ENCODE data around the gene CWC22.

Gene CWC22

GRCh38 chr2:179898873-179899272, 108.2 kb downstream of the CWC22 start:
- Histone ChIP-seq H3K27ac (ENCODE audit: low read length) (no peak overlapping the region), H3K4me2 (ENCODE audit: low read length) (no peak overlapping the region), H3K4me1 (ENCODE audit: low read length) (peaks cover 4% of the 10 kb centered on the region; the same call in 1 of the 2 replicates), H3K4me3 (ENCODE audit: low read length) (no peak overlapping the region), H2AFZ (ENCODE audit: low read depth, low read length) (peak overlapping the region; percentile 99), H3K9me3 (ENCODE audit: insufficient read depth, low read length) (no peaks in the 10 kb centered on the region), H3K27me3 (ENCODE audit: low read depth, low read length) (no peaks in the 10 kb centered on the region), H3K36me3 (replicated peaks; ENCODE audit: low read depth, low read length) (no peaks in the 10 kb centered on the region), H3K9ac (ENCODE audit: low read length) (no peak overlapping the region), H4K20me1 (ENCODE audit: insufficient read depth, low read length) (no peaks in the 10 kb centered on the region), H3K79me2 (ENCODE audit: low read length) (no peaks in the 10 kb centered on the region)
- peak; percentile 67 for TF ChIP-seq CTCF (IDR thresholded peaks at IDR 0.05; ENCODE audit: low read depth, low read length)
- no peak for TF ChIP-seq EZH2phosphoT487 (IDR thresholded peaks at IDR 0.05; ENCODE audit: low read depth)

Data from OCI-LY3 (cell line).